MG63 (cell line): ENCODE measurements around the gene RFX3. TPM values are rescaled to one million over a fixed set of nuclear protein-coding genes. Genes with fewer than 3 reads are reported as not detected.
A peak's percentile ranks its signal among the peaks of the same experiment; 100 is the strongest.

Source experiments
- DNase-seq: peaks from one replicate; pipeline ENCODE4 v3.0.0-alpha.2; 2020
- H3K27me3 ChIP-seq: fragments of 250-450 bp; sonication (Bioruptor Pico); 2 replicates; pipeline ENCODE4 v1.5.1; 2020; ENCODE audit warnings: mild to moderate bottlenecking, moderate library complexity
- H3K36me3 ChIP-seq: fragments of 250-450 bp; sonication (Bioruptor Pico); 2 replicates; pipeline ENCODE4 v1.5.1; 2020; ENCODE audit warnings: mild to moderate bottlenecking, moderate library complexity
- H3K4me3 ChIP-seq: fragments of 250-450 bp; sonication (Bioruptor Pico); 2 replicates; pipeline ENCODE4 v1.5.1; 2020; ENCODE audit warnings: mild to moderate bottlenecking, moderate library complexity
- H3K9me3 ChIP-seq: fragments of 250-450 bp; sonication (Bioruptor Pico); 2 replicates; pipeline ENCODE4 v1.5.1; 2020; ENCODE audit warnings: mild to moderate bottlenecking, moderate library complexity
- total RNA-seq: library from RNA; depleted of rRNA; stranded (reverse); fragments of >200 nt; shearing (Covaris generic); gene quantifications from 2 replicates; pipeline ENCODE4 v1.2.3, GENCODE V29; 2014; ENCODE audit warnings: low replicate concordance

Gene RFX3
- total RNA-seq, 1 experiment from 2014 or later = 0.72 TPM

DNA sequence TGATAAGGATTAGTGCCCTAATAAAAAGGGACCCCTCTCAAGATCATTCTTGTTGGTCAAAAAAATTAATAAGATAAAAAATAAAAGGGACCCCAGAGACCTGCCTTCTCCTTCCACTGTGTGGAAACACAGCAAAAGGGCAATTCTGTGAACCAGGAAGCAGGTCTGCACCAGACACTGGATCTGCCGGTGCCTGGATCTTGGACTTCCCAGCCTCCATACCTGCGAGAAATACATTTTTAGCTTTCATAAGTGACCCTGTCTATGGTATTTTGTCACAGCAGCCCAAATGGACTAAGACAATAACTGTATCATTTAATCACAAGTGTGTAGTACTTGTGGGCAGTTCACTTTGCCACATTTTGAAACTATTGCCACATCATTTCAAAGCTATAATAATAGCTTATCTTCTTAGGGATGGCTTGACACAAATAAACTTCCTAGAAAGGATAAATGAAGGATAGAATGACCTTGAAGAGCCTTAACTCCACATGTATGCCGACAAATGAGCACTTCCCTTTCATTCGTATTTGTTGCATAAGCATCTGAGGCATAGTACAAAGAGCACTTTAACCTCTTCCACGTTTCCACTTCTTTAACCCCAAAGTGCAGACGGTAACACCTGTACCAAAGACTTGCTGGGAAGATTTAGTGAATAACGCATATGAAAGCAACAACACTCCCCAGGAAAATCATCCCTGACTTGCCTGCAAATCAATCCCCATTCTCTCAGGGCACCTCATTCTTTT lies 336.5 kb downstream of the RFX3 start:
- H3K36me3 ChIP-seq = no peaks in the 10 kb centered on the region
- no peaks in the 10 kb centered on the region for H3K27me3 ChIP-seq
- no peaks in the 10 kb centered on the region for H3K9me3 ChIP-seq
- H3K4me3 ChIP-seq = no peak overlapping the region
- DNase-seq = no peak

GRCh38 chr9:3186751-3187150 lies 339.1 kb downstream of the RFX3 start:
- Histone ChIP-seq H3K36me3 (no peaks in the 10 kb centered on the region), H3K4me3 (no peak overlapping the region), H3K9me3 (no peaks in the 10 kb centered on the region), H3K27me3 (no peaks in the 10 kb centered on the region; the same call in 1 of the 2 replicates)
- no peak for DNase-seq

- no peaks in the 10 kb centered on the region for H3K36me3 ChIP-seq
- H3K9me3 ChIP-seq = no peaks in the 10 kb centered on the region
- no peak overlapping the region for H3K4me3 ChIP-seq
- DNase-seq = peak; percentile 3
- H3K27me3 ChIP-seq = peaks cover 2% of the 10 kb centered on the region; the same call in 1 of the 2 replicates
Observed at GRCh38 chr9:3181049-3181953, 344.5 kb downstream of the RFX3 start.

- no peaks in the 10 kb centered on the region for H3K36me3 ChIP-seq
- H3K27me3 ChIP-seq = peaks cover 2% of the 10 kb centered on the region; the same call in 1 of the 2 replicates
- no peak for DNase-seq
- H3K4me3 ChIP-seq = no peak overlapping the region
- H3K9me3 ChIP-seq = no peaks in the 10 kb centered on the region
Observed at GRCh38 chr9:3180696-3181048, 345.1 kb downstream of the RFX3 start.

DNA sequence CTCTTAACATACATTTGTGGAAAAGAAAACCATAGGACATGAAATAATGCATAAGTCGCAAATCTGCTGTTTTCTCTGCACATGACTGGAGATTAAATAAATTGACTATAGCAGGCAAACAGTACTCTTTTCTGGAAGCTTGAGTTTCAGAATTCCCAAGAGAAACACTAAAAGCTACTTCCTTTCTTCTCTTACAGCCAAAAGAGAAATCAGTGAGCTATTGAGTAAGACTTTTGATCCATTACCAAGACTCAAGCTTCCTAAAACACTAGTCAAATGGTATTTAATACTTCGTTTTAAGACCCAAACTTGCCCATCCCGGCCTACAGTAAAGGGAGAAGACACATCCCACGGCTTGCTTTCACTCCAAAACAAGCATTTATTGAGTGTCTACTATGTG lies 346.1 kb downstream of the RFX3 start:
- no peak for DNase-seq
- H3K27me3 ChIP-seq = peaks cover 2% of the 10 kb centered on the region; the same call in 1 of the 2 replicates
- no peaks in the 10 kb centered on the region for H3K36me3 ChIP-seq
- H3K9me3 ChIP-seq = no peaks in the 10 kb centered on the region
- no peak overlapping the region for H3K4me3 ChIP-seq

DNA sequence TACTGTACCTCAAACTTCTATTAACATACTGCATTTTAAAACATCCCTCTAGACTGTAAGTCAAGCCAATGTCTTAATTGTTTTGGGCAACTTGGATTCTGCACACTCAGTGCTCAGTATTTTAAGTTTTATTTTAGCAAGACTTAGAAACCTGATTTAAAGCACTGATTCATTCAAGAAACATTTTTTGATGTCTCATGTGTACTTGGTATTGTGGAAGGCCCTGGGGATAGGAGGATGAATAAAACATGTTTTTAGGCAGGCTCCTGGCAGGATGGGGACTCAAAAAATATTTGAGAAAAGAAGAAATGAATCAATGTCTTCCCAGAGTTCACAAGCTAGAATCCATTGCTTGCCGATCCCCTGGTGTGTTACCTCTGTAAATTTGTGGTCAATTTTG lies 347.9 kb downstream of the RFX3 start:
- Histone ChIP-seq H3K9me3 (no peaks in the 10 kb centered on the region), H3K27me3 (peaks cover 2% of the 10 kb centered on the region; the same call in 1 of the 2 replicates), H3K4me3 (no peak overlapping the region), H3K36me3 (no peaks in the 10 kb centered on the region)
- DNase-seq = no peak

DNA sequence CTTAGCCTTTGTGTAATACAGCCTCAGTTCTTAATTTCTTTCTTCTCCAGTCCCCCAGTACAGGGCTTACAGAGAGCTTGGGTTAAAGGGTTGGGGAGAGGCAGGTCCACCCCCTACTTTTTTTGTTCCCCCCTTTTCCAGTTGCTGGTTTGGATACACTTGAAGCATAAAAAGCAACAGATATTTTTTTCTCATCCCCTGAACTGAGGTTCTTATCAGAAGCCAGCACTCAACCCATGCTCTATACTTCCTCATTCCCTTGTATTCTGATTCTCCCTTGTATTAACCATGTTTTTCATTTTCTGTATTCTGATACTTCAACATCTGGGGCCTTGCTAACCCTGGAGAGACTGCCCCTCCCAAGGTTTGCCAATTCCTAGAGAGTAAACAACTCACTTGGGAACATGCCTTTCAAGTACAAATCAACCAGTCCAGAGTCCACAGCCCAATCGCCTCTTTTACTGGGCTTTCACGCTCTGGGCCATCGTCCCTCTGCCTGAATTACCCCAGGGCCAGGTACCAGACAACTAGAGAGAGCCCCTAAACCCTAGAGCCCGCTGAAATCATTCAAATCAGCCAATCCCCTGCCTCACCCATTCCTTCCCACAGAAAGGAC lies 348.5 kb downstream of the RFX3 start:
- no peaks in the 10 kb centered on the region for H3K9me3 ChIP-seq
- H3K4me3 ChIP-seq = no peak overlapping the region
- H3K27me3 ChIP-seq = peaks cover 2% of the 10 kb centered on the region; the same call in 1 of the 2 replicates
- no peaks in the 10 kb centered on the region for H3K36me3 ChIP-seq
- DNase-seq = no peak

DNA sequence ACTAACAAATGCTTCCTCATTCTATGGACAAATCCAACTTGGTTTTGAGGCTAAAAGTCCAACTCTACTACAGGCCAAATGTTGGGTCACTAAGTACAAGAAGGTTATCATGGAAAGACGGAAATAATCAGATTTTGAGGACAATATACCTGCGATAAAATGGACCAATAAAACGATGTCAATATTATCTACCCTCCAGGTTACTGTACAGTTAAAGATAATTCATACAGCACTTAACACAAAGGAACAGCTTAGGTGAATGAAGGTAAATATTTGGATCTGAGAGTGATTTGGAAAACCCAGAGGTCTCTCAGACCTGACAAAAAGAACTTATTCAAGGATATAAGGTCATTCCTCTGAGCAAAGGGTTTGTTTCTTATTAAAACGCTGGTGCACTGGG lies 352.4 kb downstream of the RFX3 start:
- no peak overlapping the region for H3K4me3 ChIP-seq
- no peaks in the 10 kb centered on the region for H3K36me3 ChIP-seq
- H3K9me3 ChIP-seq = no peaks in the 10 kb centered on the region
- no peaks in the 10 kb centered on the region for H3K27me3 ChIP-seq
- no peak for DNase-seq

GRCh38 chr9:3170819-3171218 lies 355.0 kb downstream of the RFX3 start:
- Histone ChIP-seq H3K27me3 (no peaks in the 10 kb centered on the region), H3K4me3 (no peak overlapping the region), H3K9me3 (no peaks in the 10 kb centered on the region), H3K36me3 (no peaks in the 10 kb centered on the region)
- DNase-seq = no peak
